MCF 10A (cell line): ENCODE measurements around the gene FAR2. TPM values are rescaled to one million over a fixed set of nuclear protein-coding genes. Genes with fewer than 3 reads are reported as not detected.

ENCODE experiments used
- BruUV-seq: library from RNA; stranded (reverse); fragments of 400-500 nt; replicated peaks from 2 replicates; lab custom pipeline; 2021; lab: Mats Ljungman, UMichigan
- CTCF ChIA-PET: fragments of 300-600 bp; sonication (Branson Sonifier 250); formaldehyde crosslinking; extraction: SDS; loops from one replicate; lab custom pipeline; 2021; ENCODE audit warnings: antibody characterized with exemption, inconsistent platforms; lab: Yijun Ruan, JAX
- POLR2A ChIA-PET: fragments of 300-600, 350-650 bp; sonication (Branson Sonifier 250); formaldehyde crosslinking; extraction: SDS; loops from one replicate; lab custom pipeline; 2020; ENCODE audit warnings: antibody characterized with exemption, inconsistent platforms; lab: Yijun Ruan, JAX
- DNase-seq: peaks from one replicate; pipeline ENCODE4 v3.0.0-alpha.2; 2018; ENCODE audit not compliant: unreplicated experiment
- H3K27ac Mint-ChIP-seq: one replicate; pipeline ENCODE4 v1.8.0; 2022; ENCODE audit warnings: mild to moderate bottlenecking, low read depth, mixed read lengths; ENCODE audit not compliant: unreplicated experiment
- H3K27me3 Mint-ChIP-seq: one replicate; pipeline ENCODE4 v1.8.0; 2022; ENCODE audit warnings: mixed read lengths; ENCODE audit not compliant: insufficient read depth, unreplicated experiment
- H3K36me3 Mint-ChIP-seq: one replicate; pipeline ENCODE4 v1.8.0; 2022; ENCODE audit warnings: mild to moderate bottlenecking, moderate library complexity, mixed read lengths; ENCODE audit not compliant: insufficient read depth, unreplicated experiment
- H3K4me1 Mint-ChIP-seq: one replicate; pipeline ENCODE4 v1.8.0; 2022; ENCODE audit warnings: mixed read lengths; ENCODE audit not compliant: insufficient read depth, unreplicated experiment
- H3K4me3 Mint-ChIP-seq: one replicate; pipeline ENCODE4 v1.8.0; 2022; ENCODE audit warnings: mild to moderate bottlenecking, moderate library complexity, mixed read lengths; ENCODE audit not compliant: unreplicated experiment
- H3K9me3 Mint-ChIP-seq: one replicate; pipeline ENCODE4 v1.8.0; 2022; ENCODE audit warnings: mixed read lengths; ENCODE audit not compliant: unreplicated experiment
- intact Hi-C: fragments of 100-400 bp; cut with micrococcal nuclease; formaldehyde crosslinking; loops from 2 replicates; pipeline ENCODE4 v1.14.1; 2022
- total RNA-seq: library from RNA; stranded (reverse); gene quantifications from 2 replicates; pipeline ENCODE4 v1.2.3, GENCODE V29; 2022
- TF ChIP-seq, protein P1 (sequence below): fragments of 200-600 bp; IDR thresholded peaks from one replicate; pipeline ENCODE4 v1.8.0; 2022; ENCODE audit warnings: antibody characterized with exemption, mild to moderate bottlenecking; ENCODE audit not compliant: unreplicated experiment

The FAR2 gene
- total RNA-seq, 1 experiment from 2014 or later = 1.7 TPM

DNA sequence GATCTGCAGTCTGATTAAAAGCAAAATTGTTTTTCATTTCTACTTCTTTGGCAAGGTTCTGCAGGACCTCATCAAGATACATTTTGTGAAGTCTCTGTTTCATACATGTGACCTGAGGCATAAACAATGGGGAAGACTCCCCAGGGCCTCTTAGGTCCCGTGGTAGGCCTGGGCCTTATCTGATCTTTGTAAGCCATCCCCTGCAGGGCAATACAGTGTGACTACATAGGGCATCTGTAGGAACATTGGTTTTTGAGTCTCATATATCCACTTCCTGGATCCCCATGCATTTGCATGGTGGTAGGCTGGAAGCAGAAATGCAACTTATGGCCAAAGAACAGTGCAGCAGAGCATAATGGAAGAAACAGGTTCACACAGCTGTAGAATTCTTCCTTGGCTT lies 6.0 kb downstream of the FAR2 start:
- Mint-ChIP-seq H3K27ac (no peak overlapping the region), H3K4me3 (no peak overlapping the region), H3K4me1 (peaks cover 13% of the 10 kb centered on the region), H3K9me3 (no peaks in the 10 kb centered on the region), H3K27me3 (no peaks in the 10 kb centered on the region), H3K36me3 (no peaks in the 10 kb centered on the region)
- no peak for DNase-seq
- CTCF ChIA-PET = interaction anchor here (0.5 kb wide), 1 partner anchor 93 kb away, joined by 4 read pairs; no protein-coding TSS in a partner anchor
- TF ChIP-seq, protein P1, sequence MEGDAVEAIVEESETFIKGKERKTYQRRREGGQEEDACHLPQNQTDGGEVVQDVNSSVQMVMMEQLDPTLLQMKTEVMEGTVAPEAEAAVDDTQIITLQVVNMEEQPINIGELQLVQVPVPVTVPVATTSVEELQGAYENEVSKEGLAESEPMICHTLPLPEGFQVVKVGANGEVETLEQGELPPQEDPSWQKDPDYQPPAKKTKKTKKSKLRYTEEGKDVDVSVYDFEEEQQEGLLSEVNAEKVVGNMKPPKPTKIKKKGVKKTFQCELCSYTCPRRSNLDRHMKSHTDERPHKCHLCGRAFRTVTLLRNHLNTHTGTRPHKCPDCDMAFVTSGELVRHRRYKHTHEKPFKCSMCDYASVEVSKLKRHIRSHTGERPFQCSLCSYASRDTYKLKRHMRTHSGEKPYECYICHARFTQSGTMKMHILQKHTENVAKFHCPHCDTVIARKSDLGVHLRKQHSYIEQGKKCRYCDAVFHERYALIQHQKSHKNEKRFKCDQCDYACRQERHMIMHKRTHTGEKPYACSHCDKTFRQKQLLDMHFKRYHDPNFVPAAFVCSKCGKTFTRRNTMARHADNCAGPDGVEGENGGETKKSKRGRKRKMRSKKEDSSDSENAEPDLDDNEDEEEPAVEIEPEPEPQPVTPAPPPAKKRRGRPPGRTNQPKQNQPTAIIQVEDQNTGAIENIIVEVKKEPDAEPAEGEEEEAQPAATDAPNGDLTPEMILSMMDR = no peak
- BruUV-seq = no TSS peak
- intact Hi-C loops = no loop called here
- POLR2A ChIA-PET = no interaction called here

DNA sequence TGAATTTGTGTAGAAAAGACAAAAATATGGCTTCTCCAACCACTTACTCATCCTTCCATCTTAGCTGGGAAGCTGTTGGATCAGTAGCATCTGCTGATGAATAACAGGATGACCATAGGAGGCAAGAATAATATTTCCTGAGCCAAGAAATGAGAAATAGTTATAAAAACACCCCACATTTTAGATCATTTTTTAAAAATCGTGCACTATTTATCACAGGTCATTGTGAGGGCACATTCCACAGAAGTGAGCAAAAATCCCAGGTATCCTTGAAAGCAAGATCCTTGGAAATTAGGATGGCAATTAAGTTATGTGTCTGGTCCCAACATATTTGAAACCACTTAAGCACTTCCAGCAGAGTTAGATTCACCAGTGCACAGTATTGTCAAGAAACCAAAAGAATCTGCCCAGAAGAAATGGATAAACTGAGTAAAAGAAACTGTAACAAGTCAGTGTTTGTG lies 8.4 kb downstream of the FAR2 start:
- no peaks in the 10 kb centered on the region for H3K36me3 Mint-ChIP-seq
- CTCF ChIA-PET = no interaction called here
- intact Hi-C loops = no loop called here

DNA sequence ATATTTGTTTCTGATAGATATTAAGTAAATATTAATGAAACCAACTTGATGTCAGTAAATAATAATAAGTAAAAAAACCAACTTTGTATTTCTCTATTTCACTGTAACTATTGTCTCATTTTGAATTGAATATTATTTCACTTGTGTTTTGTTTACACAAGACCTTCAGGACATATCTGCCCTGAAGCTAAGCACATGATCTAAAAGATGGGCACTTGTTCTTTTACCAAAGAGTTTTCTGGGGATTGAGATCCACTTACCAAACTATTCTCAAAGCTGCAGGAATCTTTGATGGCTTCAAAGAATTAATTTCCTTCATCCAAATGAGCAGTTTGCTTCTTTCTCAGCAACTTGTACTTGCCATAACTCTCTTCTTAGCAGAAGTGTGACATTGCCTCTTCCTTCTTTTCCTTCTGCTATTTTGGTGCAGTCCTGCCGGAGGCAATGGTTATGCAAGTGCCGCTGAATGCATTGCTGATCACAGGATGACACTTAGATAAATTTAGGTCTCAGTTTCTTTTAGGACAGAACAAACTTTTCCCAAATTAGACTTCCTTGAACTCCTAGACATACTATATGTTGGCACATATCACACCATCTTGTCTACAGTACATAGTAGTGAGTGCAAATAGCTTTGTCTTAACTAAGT lies 9.2 kb downstream of the FAR2 start:
- intact Hi-C loops = no loop called here
- H3K4me1 Mint-ChIP-seq = peaks cover 13% of the 10 kb centered on the region
- H3K9me3 Mint-ChIP-seq = no peaks in the 10 kb centered on the region
- H3K27me3 Mint-ChIP-seq = no peaks in the 10 kb centered on the region
- peak overlapping the region; percentile 57 for H3K27ac Mint-ChIP-seq
- ChIA-PET CTCF (interaction anchor here (0.6 to 1.4 kb wide), 2 partner anchors 59 to 69 kb away, joined by 3 read pairs; no protein-coding TSS in a partner anchor), POLR2A (interaction anchor here (1.9 kb wide), 1 partner anchor 8 kb away, joined by 4 read pairs; no protein-coding TSS in a partner anchor)
- BruUV-seq = no TSS peak
- peak overlapping the region; percentile 6 for H3K4me3 Mint-ChIP-seq
- TF ChIP-seq, protein P1 = no peak
- no peaks in the 10 kb centered on the region for H3K36me3 Mint-ChIP-seq
- peak; percentile 48 for DNase-seq

More for the DNA sequence above, 8.4 kb downstream of the FAR2 start:
- Mint-ChIP-seq H3K9me3 (no peaks in the 10 kb centered on the region), H3K27ac (no peak overlapping the region), H3K4me3 (no peak overlapping the region), H3K4me1 (peaks cover 13% of the 10 kb centered on the region), H3K27me3 (no peaks in the 10 kb centered on the region)
- peak; percentile 30 for DNase-seq
- TF ChIP-seq, protein P1 = no peak
- POLR2A ChIA-PET = interaction anchor here (1.9 kb wide), 1 partner anchor 9 kb away, joined by 4 read pairs; no protein-coding TSS in a partner anchor
- BruUV-seq = no TSS peak

DNA sequence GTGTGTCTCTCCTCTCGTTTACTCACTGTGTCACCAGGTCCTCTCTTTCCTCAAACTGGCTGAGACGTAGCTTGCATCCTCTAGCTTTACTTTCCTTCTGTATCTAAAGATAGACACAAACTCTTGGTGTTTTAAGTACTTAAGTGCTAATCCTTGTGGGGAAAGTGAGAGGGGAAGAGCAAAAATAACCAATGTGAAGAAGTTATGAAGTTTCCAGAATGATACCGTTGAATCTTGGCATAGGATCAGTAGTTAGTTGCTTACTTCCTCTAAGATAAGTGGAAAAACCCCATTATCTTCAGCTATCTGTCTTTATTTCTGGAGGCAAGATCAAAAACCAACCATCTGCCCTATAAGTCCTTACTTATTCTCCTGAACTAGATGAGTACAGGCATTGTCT lies 10.6 kb downstream of the FAR2 start:
- intact Hi-C loops = no loop called here
- CTCF ChIA-PET = interaction anchor here (0.5 to 1.4 kb wide), 2 partner anchors 70 to 1566 kb away, joined by 3 read pairs; no protein-coding TSS in a partner anchor
- Mint-ChIP-seq H3K9me3 (no peaks in the 10 kb centered on the region), H3K36me3 (no peaks in the 10 kb centered on the region), H3K27me3 (no peaks in the 10 kb centered on the region), H3K27ac (no peak overlapping the region), H3K4me3 (no peak overlapping the region), H3K4me1 (peaks cover 13% of the 10 kb centered on the region)
- no TSS peak for BruUV-seq
- no peak for DNase-seq
- TF ChIP-seq, protein P1 = no peak
- POLR2A ChIA-PET = interaction anchor here (0.6 kb wide), 1 partner anchor 9 kb away, joined by 4 read pairs; no protein-coding TSS in a partner anchor
